GM12891 (cell line): Measurements from ENCODE around the gene SLC4A1AP.

ENCODE experiments used
- DNase-seq: peaks from one replicate; pipeline ENCODE4 v3.0.0; 2011; ENCODE audit warnings: low spot score; ENCODE audit not compliant: insufficient read length
- FAIRE-seq: peaks from 2 replicates; lab custom pipeline; 2011; peaks lifted over from hg19 to GRCh38; lab: Jason Lieb, UNC
- PAX5 ChIP-seq: IDR thresholded peaks from 2 replicates; pipeline ENCODE4 v1.6.1; 2011; ENCODE audit warnings: low read length, moderate library complexity, mild to moderate bottlenecking; ENCODE audit not compliant: insufficient read depth, severe bottlenecking
- POLR2A ChIP-seq: IDR thresholded peaks from 2 replicates; pipeline ENCODE4 v1.6.1; 2011; ENCODE audit warnings: low read depth, low read length, control low read depth
- POLR2AphosphoS5 ChIP-seq: IDR thresholded peaks from 2 replicates; pipeline ENCODE4 v1.6.1; 2011; ENCODE audit warnings: low read depth, low read length, control low read depth
- POU2F2 ChIP-seq: IDR thresholded peaks from 2 replicates; pipeline ENCODE4 v1.6.1; 2011; ENCODE audit warnings: low read depth, mild to moderate bottlenecking, control low read depth, low read length, moderate library complexity
- SPI1 ChIP-seq: IDR thresholded peaks from 2 replicates; pipeline ENCODE4 v1.6.1; 2011; ENCODE audit warnings: low read depth, low read length, control low read depth
- TAF1 ChIP-seq: IDR thresholded peaks from 2 replicates; pipeline ENCODE4 v1.6.1; 2011; ENCODE audit warnings: low read depth, low read length, control low read depth

SLC4A1AP gene

GRCh38 chr2:27708257-27708654 is 44.6 kb downstream of the SLC4A1AP start:
- no peak for TF ChIP-seq POLR2AphosphoS5
- TF ChIP-seq SPI1 = no peak
- no peak for TF ChIP-seq TAF1
- no peak for TF ChIP-seq PAX5
- TF ChIP-seq POU2F2 = no peak
- no peak for TF ChIP-seq POLR2A
- FAIRE-seq (no peak), DNase-seq (no peak)

GRCh38 chr2:27708666-27709065 is 45.0 kb downstream of the SLC4A1AP start:
- no peak for DNase-seq
- TF ChIP-seq TAF1 = no peak
- TF ChIP-seq POU2F2 = no peak
- no peak for TF ChIP-seq PAX5
- no peak for TF ChIP-seq SPI1
- FAIRE-seq = no peak

GRCh38 chr2:27709326-27709725 is 45.6 kb downstream of the SLC4A1AP start:
- TF ChIP-seq POLR2A (no peak), POU2F2 (no peak), PAX5 (no peak), TAF1 (no peak), POLR2AphosphoS5 (no peak), SPI1 (no peak)
- DNase-seq (no peak), FAIRE-seq (no peak)

- DNase-seq = no peak
- no peak for FAIRE-seq
- TF ChIP-seq SPI1 (no peak), POU2F2 (no peak), POLR2A (no peak), PAX5 (no peak), TAF1 (no peak), POLR2AphosphoS5 (no peak)
These were observed 46.4 kb downstream of the SLC4A1AP start for GRCh38 chr2:27709960-27710575.

- TF ChIP-seq POLR2AphosphoS5 (no peak), TAF1 (no peak), POU2F2 (no peak), POLR2A (no peak), SPI1 (no peak), PAX5 (no peak)
- no peak for FAIRE-seq
- no peak for DNase-seq
These were observed 47.1 kb downstream of the SLC4A1AP start for GRCh38 chr2:27710640-27711430.

GRCh38 chr2:27711804-27712203 is 48.1 kb downstream of the SLC4A1AP start:
- DNase-seq (no peak), FAIRE-seq (no peak)
- no peak for TF ChIP-seq POLR2A

GRCh38 chr2:27712522-27712921 is 48.8 kb downstream of the SLC4A1AP start:
- TF ChIP-seq POLR2A (no peak), TAF1 (no peak), SPI1 (no peak), PAX5 (no peak), POU2F2 (no peak), POLR2AphosphoS5 (no peak)
- no peak for FAIRE-seq
- no peak for DNase-seq

GRCh38 chr2:27713201-27713600 is 49.5 kb downstream of the SLC4A1AP start:
- DNase-seq (no peak), FAIRE-seq (no peak)
- no peak for TF ChIP-seq PAX5
- TF ChIP-seq POLR2A = no peak
- no peak for TF ChIP-seq POLR2AphosphoS5
- TF ChIP-seq TAF1 = no peak
- no peak for TF ChIP-seq POU2F2
- TF ChIP-seq SPI1 = no peak

GRCh38 chr2:27714053-27714452 is 50.4 kb downstream of the SLC4A1AP start:
- FAIRE-seq (no peak), DNase-seq (no peak)
- no peak for TF ChIP-seq SPI1

- FAIRE-seq (no peak), DNase-seq (no peak)
- TF ChIP-seq PAX5 (no peak), TAF1 (no peak), POLR2AphosphoS5 (no peak), SPI1 (no peak), POLR2A (no peak), POU2F2 (no peak)
These were observed 51.2 kb downstream of the SLC4A1AP start for GRCh38 chr2:27714851-27715291.
